ENCODE data around the gene BEAN1.

Gene BEAN1

GRCh38 chr16:66471264-66471663 lies 44.2 kb downstream of the BEAN1 start:
- no peak for DNase-seq

- DNase-seq = no peak
Measured at GRCh38 chr16:66471716-66472393, 44.8 kb downstream of the BEAN1 start.

GRCh38 chr16:66473051-66473571 lies 46.0 kb downstream of the BEAN1 start:
- DNase-seq = no peak

GRCh38 chr16:66473654-66474519 lies 46.8 kb downstream of the BEAN1 start:
- DNase-seq = peak; percentile 9

- peak; percentile 94 for DNase-seq
Measured at GRCh38 chr16:66474750-66475199, 47.7 kb downstream of the BEAN1 start.

GRCh38 chr16:66475232-66475631 lies 48.1 kb downstream of the BEAN1 start:
- DNase-seq = no peak

GRCh38 chr16:66476328-66477027 lies 49.4 kb downstream of the BEAN1 start:
- no peak for DNase-seq

- no peak for DNase-seq
Measured at GRCh38 chr16:66477028-66477515, 50.0 kb downstream of the BEAN1 start.

GRCh38 chr16:66478733-66479511 lies 51.8 kb downstream of the BEAN1 start:
- peak; percentile 62 for DNase-seq

GRCh38 chr16:66479661-66480264 lies 52.7 kb downstream of the BEAN1 start:
- no peak for DNase-seq

GRCh38 chr16:66480265-66481080 lies 53.4 kb downstream of the BEAN1 start:
- no peak for DNase-seq

GRCh38 chr16:66481081-66481942 lies 54.2 kb downstream of the BEAN1 start:
- no peak for DNase-seq

GRCh38 chr16:66481943-66482390 lies 54.9 kb downstream of the BEAN1 start:
- DNase-seq = no peak

GRCh38 chr16:66483689-66484452 lies 56.8 kb downstream of the BEAN1 start:
- DNase-seq = peak; percentile 40

- DNase-seq = no peak
Measured at GRCh38 chr16:66484453-66485213, 57.5 kb downstream of the BEAN1 start.

GRCh38 chr16:66485376-66485775 lies 58.3 kb downstream of the BEAN1 start:
- no peak for DNase-seq

- DNase-seq = no peak
Measured at GRCh38 chr16:66486199-66486772, 59.2 kb downstream of the BEAN1 start.

All from NCI-H510A treated with DMSO at 0.1 percent for 48 hours (cell line).